Measurements from ENCODE around the gene COG5.

COG5 gene

GRCh38 chr7:107394276-107394675 lies 169.4 kb downstream of the COG5 start:
- no peak for DNase-seq (ENCODE audit: low read depth in 2 of 2)

GRCh38 chr7:107392830-107393229 lies 170.9 kb downstream of the COG5 start:
- DNase-seq (ENCODE audit: low read depth in 2 of 2) = no peak

- no peak for DNase-seq (ENCODE audit: low read depth in 2 of 2)
Measured at GRCh38 chr7:107390916-107391315, 172.8 kb downstream of the COG5 start.

GRCh38 chr7:107388604-107389003 lies 175.1 kb downstream of the COG5 start:
- DNase-seq (ENCODE audit: low read depth in 2 of 2) = no peak

GRCh38 chr7:107387573-107388219 lies 176.0 kb downstream of the COG5 start:
- DNase-seq (ENCODE audit: low read depth in 2 of 2) = no peak

GRCh38 chr7:107387128-107387527 lies 176.6 kb downstream of the COG5 start:
- no peak for DNase-seq (ENCODE audit: low read depth in 2 of 2)

GRCh38 chr7:107386548-107387102 lies 177.1 kb downstream of the COG5 start:
- no peak for DNase-seq (ENCODE audit: low read depth in 2 of 2)

- DNase-seq (ENCODE audit: low read depth in 2 of 2) = no peak
Measured at GRCh38 chr7:107384025-107384424, 179.7 kb downstream of the COG5 start.

GRCh38 chr7:107383203-107383602 lies 180.5 kb downstream of the COG5 start:
- DNase-seq (ENCODE audit: low read depth in 2 of 2) = no peak

- DNase-seq (ENCODE audit: low read depth in 2 of 2) = no peak
Measured at GRCh38 chr7:107381453-107381852, 182.3 kb downstream of the COG5 start.

- no peak for DNase-seq (ENCODE audit: low read depth in 2 of 2)
Measured at GRCh38 chr7:107373354-107373753, 190.4 kb downstream of the COG5 start.

GRCh38 chr7:107372298-107372697 lies 191.4 kb downstream of the COG5 start:
- no peak for DNase-seq (ENCODE audit: low read depth in 2 of 2)

- no peak for DNase-seq (ENCODE audit: low read depth in 2 of 2)
Measured at GRCh38 chr7:107370816-107371215, 192.9 kb downstream of the COG5 start.

GRCh38 chr7:107364787-107365186 lies 198.9 kb downstream of the COG5 start:
- DNase-seq (ENCODE audit: low read depth in 2 of 2) = no peak

GRCh38 chr7:107359520-107360316 lies 204.0 kb downstream of the COG5 start:
- DNase-seq (ENCODE audit: low read depth in 2 of 2) = no peak

- no peak for DNase-seq (ENCODE audit: low read depth in 2 of 2)
Measured at GRCh38 chr7:107355616-107356015, 208.1 kb downstream of the COG5 start.

GRCh38 chr7:107354640-107355039 lies 209.1 kb downstream of the COG5 start:
- no peak for DNase-seq (ENCODE audit: low read depth in 2 of 2)

- no peak for DNase-seq (ENCODE audit: low read depth in 2 of 2)
Measured at GRCh38 chr7:107353701-107354100, 210.0 kb downstream of the COG5 start.

- DNase-seq (ENCODE audit: low read depth in 2 of 2) = no peak
Measured at GRCh38 chr7:107345898-107346297, 217.8 kb downstream of the COG5 start.

- DNase-seq (ENCODE audit: low read depth in 2 of 2) = no peak
Measured at GRCh38 chr7:107344799-107345198, 218.9 kb downstream of the COG5 start.

- DNase-seq (ENCODE audit: low read depth in 2 of 2) = no peak
Measured at GRCh38 chr7:107344286-107344685, 219.4 kb downstream of the COG5 start.

- no peak for DNase-seq (ENCODE audit: low read depth in 2 of 2)
Measured at GRCh38 chr7:107338080-107338479, 225.6 kb downstream of the COG5 start.

Data from stimulated activated CD8-positive, alpha-beta memory T cell treated with anti-CD3 and anti-CD28 coated beads, Interleukin-15, amount 100 ng/mL, for 48 hours (primary cell).